Endothelial cell of umbilical vein (primary cell): Measurements from ENCODE around the gene ADAMTS17.

Experiments
- CTCF ChIP-seq, 2 donors: IDR thresholded peaks; 1 replicate in 1 of 2; 2 replicates in 1 of 2; pipeline ENCODE4 v1.5.1; 2011; ENCODE audit warnings: low read length in 2 of 2, mild to moderate bottlenecking in 2 of 2, moderate library complexity in 2 of 2, control low read depth in 1 of 2, inconsistent platforms in 1 of 2, low read depth in 1 of 2; ENCODE audit not compliant: insufficient read depth in 1 of 2; ENCODE audit errors: extremely low read depth in 1 of 2
- EZH2 ChIP-seq: IDR thresholded peaks from 2 replicates; pipeline ENCODE4 v1.6.1; 2012; ENCODE audit warnings: borderline replicate concordance, low read depth, mild to moderate bottlenecking, moderate library complexity, low read length, inconsistent platforms; ENCODE audit not compliant: severe bottlenecking
- FOS ChIP-seq: IDR thresholded peaks from 2 replicates; pipeline ENCODE4 v1.6.1; 2011; ENCODE audit warnings: mild to moderate bottlenecking, low read length, moderate library complexity, borderline replicate concordance; ENCODE audit not compliant: insufficient read depth
- MAX ChIP-seq: IDR thresholded peaks from 2 replicates; pipeline ENCODE4 v1.6.1; 2011; ENCODE audit not compliant: insufficient read depth, insufficient read length
- MYC ChIP-seq: IDR thresholded peaks from one replicate; pipeline ENCODE4 v1.6.1; 2011; ENCODE audit warnings: mild to moderate bottlenecking, low read depth, low read length
- POLR2A ChIP-seq: IDR thresholded peaks from 2 replicates; pipeline ENCODE4 v1.6.1; 2012; ENCODE audit warnings: low read depth, mild to moderate bottlenecking, control low read depth, low read length
- POLR2AphosphoS5 ChIP-seq: IDR thresholded peaks from 2 replicates; pipeline ENCODE4 v1.6.1; 2012; ENCODE audit warnings: low read depth, mild to moderate bottlenecking, control low read depth, low read length, moderate library complexity; ENCODE audit not compliant: insufficient read depth

GRCh38 chr15:100334015-100334414 lies 7.8 kb downstream of the ADAMTS17 start:
- no peak for TF ChIP-seq CTCF (IDR thresholded peaks at IDR 0.05; ENCODE audit: extremely low read depth in 1 of 2, insufficient read depth in 1 of 2, low read depth in 1 of 2, low read length in 2 of 2)
- no peak for TF ChIP-seq MAX
- TF ChIP-seq EZH2, result no peak
- TF ChIP-seq FOS, result no peak
- TF ChIP-seq MYC, result no peak
- TF ChIP-seq POLR2A, result no peak
- TF ChIP-seq POLR2AphosphoS5, result no peak
